SK-N-MC (cell line): Measurements from ENCODE around the gene SMPD3.

Experiments used
- DNase-seq: peaks from one replicate; pipeline ENCODE4 v3.0.0-alpha.2; 2011; ENCODE audit warnings: low read depth, low spot score
- H3K27ac ChIP-seq: fragments of 200-600 bp; sonication (generic); 2 replicates; pipeline ENCODE4 v1.5.1; 2016; ENCODE audit warnings: mixed run types
- H3K36me3 ChIP-seq: fragments of 200-600 bp; sonication (generic); 2 replicates; pipeline ENCODE4 v1.6.1; 2017; ENCODE audit warnings: antibody characterized with exemption, low read length, mixed read lengths; ENCODE audit not compliant: insufficient read depth
- H3K4me3 ChIP-seq: fragments of 200-600 bp; sonication (generic); 2 replicates; pipeline ENCODE4 v1.5.1; 2016
- H3K9ac ChIP-seq: fragments of 200-600 bp; sonication (generic); 2 replicates; pipeline ENCODE4 v1.8.0; 2017; ENCODE audit warnings: mixed run types, mixed read lengths; ENCODE audit not compliant: insufficient read length
- H3K9me3 ChIP-seq: fragments of 200-600 bp; sonication (generic); 2 replicates; pipeline ENCODE4 v1.6.1; 2017; ENCODE audit warnings: low read depth, mild to moderate bottlenecking, antibody characterized with exemption, low read length, moderate library complexity, mixed read lengths
- EZH2 ChIP-seq: fragments of 200-600 bp; sonication (generic); IDR thresholded peaks from one replicate; pipeline ENCODE4 v1.6.1; 2017; ENCODE audit warnings: antibody characterized with exemption
- FOXP2 ChIP-seq: optimal IDR thresholded peaks from 2 replicates; pipeline ENCODE3; 2011; ENCODE audit warnings: mild to moderate bottlenecking, moderate library complexity; ENCODE audit not compliant: insufficient read depth; ENCODE audit errors: extremely low read length, control extremely low read depth
- POLR2AphosphoS5 ChIP-seq: IDR thresholded peaks from 2 replicates; pipeline ENCODE4 v1.6.1; 2012; ENCODE audit warnings: mild to moderate bottlenecking, low read depth, low read length, borderline replicate concordance

Gene SMPD3

GRCh38 chr16:68460067-68460466, 11.8 kb upstream of the SMPD3 start:
- DNase-seq, result no peak
- H3K27ac ChIP-seq, result no peak overlapping the region
- H3K36me3 ChIP-seq, result no peaks in the 10 kb centered on the region
- TF ChIP-seq POLR2AphosphoS5 (no peak), EZH2 (no peak)
- no peak overlapping the region for H3K4me3 ChIP-seq
- H3K9me3 ChIP-seq, result no peaks in the 10 kb centered on the region
- no peak overlapping the region for H3K9ac ChIP-seq

- Histone ChIP-seq H3K27ac (no peak overlapping the region), H3K9me3 (no peaks in the 10 kb centered on the region), H3K9ac (no peak overlapping the region), H3K36me3 (no peaks in the 10 kb centered on the region), H3K4me3 (no peak overlapping the region)
- no peak for DNase-seq
- TF ChIP-seq EZH2 (no peak), POLR2AphosphoS5 (no peak), FOXP2 (no peak)
These were observed 11.1 kb upstream of the SMPD3 start for GRCh38 chr16:68459457-68459856.

- TF ChIP-seq EZH2, result no peak
- no peak for TF ChIP-seq POLR2AphosphoS5
- TF ChIP-seq FOXP2, result no peak
- Histone ChIP-seq H3K36me3 (no peaks in the 10 kb centered on the region), H3K9me3 (no peaks in the 10 kb centered on the region), H3K9ac (no peak overlapping the region), H3K4me3 (no peak overlapping the region), H3K27ac (no peak overlapping the region)
- DNase-seq, result no peak
These were observed 10.2 kb upstream of the SMPD3 start for GRCh38 chr16:68458551-68458950.

GRCh38 chr16:68458101-68458500, 9.8 kb upstream of the SMPD3 start:
- no peak for DNase-seq
- Histone ChIP-seq H3K36me3 (no peaks in the 10 kb centered on the region), H3K27ac (no peak overlapping the region), H3K4me3 (no peak overlapping the region), H3K9ac (no peak overlapping the region), H3K9me3 (no peaks in the 10 kb centered on the region)
- TF ChIP-seq FOXP2 (no peak), POLR2AphosphoS5 (no peak), EZH2 (no peak)

- TF ChIP-seq POLR2AphosphoS5 (no peak), FOXP2 (no peak), EZH2 (no peak)
- no peak overlapping the region for H3K9ac ChIP-seq
- H3K27ac ChIP-seq, result no peak overlapping the region
- H3K4me3 ChIP-seq, result no peak overlapping the region
- no peaks in the 10 kb centered on the region for H3K36me3 ChIP-seq
- no peak for DNase-seq
- H3K9me3 ChIP-seq, result no peaks in the 10 kb centered on the region
These were observed 7.3 kb upstream of the SMPD3 start for GRCh38 chr16:68455631-68456030.

GRCh38 chr16:68454920-68455435, 6.7 kb upstream of the SMPD3 start:
- H3K27ac ChIP-seq, result no peak overlapping the region
- DNase-seq, result no peak
- H3K9me3 ChIP-seq, result no peaks in the 10 kb centered on the region
- no peak overlapping the region for H3K4me3 ChIP-seq
- TF ChIP-seq POLR2AphosphoS5, result no peak
- no peak for TF ChIP-seq FOXP2
- no peak overlapping the region for H3K9ac ChIP-seq
- no peaks in the 10 kb centered on the region for H3K36me3 ChIP-seq

- H3K9me3 ChIP-seq, result no peaks in the 10 kb centered on the region
- DNase-seq, result no peak
- no peaks in the 10 kb centered on the region for H3K36me3 ChIP-seq
- no peak overlapping the region for H3K4me3 ChIP-seq
- TF ChIP-seq POLR2AphosphoS5, result no peak
- TF ChIP-seq FOXP2, result no peak
- TF ChIP-seq EZH2, result no peak
- H3K27ac ChIP-seq, result no peak overlapping the region
- H3K9ac ChIP-seq, result no peak overlapping the region
These were observed 5.5 kb upstream of the SMPD3 start for GRCh38 chr16:68453816-68454215.

DNA sequence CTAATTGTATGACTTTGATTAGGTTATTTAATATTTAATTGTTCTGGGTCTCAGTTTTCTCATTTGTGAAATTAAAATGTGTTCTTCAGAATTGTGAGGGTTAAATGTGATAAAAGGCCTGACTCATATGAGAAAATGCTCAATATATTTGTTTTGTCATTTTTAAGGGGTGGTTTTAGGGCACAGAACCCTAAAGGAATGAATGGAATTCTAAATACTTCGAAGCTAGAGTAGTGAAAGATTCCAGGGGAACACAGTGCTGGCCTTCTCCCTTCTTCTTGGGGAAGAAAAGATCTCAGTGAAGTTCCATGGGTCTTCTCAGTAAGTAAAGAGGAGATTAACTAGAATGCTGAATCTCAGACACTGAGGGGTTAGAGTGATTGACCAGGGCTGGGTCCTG, 3.9 kb upstream of the SMPD3 start:
- no peak overlapping the region for H3K27ac ChIP-seq
- DNase-seq, result no peak
- H3K9ac ChIP-seq, result no peak overlapping the region
- H3K36me3 ChIP-seq, result no peaks in the 10 kb centered on the region
- H3K4me3 ChIP-seq, result no peak overlapping the region
- no peak for TF ChIP-seq POLR2AphosphoS5
- no peak for TF ChIP-seq EZH2
- no peak for TF ChIP-seq FOXP2
- H3K9me3 ChIP-seq, result no peaks in the 10 kb centered on the region

- H3K36me3 ChIP-seq, result no peaks in the 10 kb centered on the region
- H3K27ac ChIP-seq, result no peak overlapping the region
- no peaks in the 10 kb centered on the region for H3K9me3 ChIP-seq
- H3K9ac ChIP-seq, result no peak overlapping the region
- no peak for DNase-seq
- no peak overlapping the region for H3K4me3 ChIP-seq
- TF ChIP-seq FOXP2 (no peak), EZH2 (no peak), POLR2AphosphoS5 (no peak)
These were observed 3.4 kb upstream of the SMPD3 start for GRCh38 chr16:68451676-68452075.
